AG09309 (cell line): ENCODE results near the gene STRN3.

ENCODE experiments used
- DNase-seq: peaks from one replicate; pipeline ENCODE4 v3.0.0-alpha.2; 2010; ENCODE audit warnings: low read depth
- H3K4me3 ChIP-seq: 2 replicates; pipeline ENCODE4 v1.5.1; 2011; ENCODE audit warnings: mild to moderate bottlenecking, low read depth, low read length, moderate library complexity; ENCODE audit not compliant: control insufficient read depth
- CTCF ChIP-seq: IDR thresholded peaks from 2 replicates; pipeline ENCODE4 v1.5.1; 2011; ENCODE audit warnings: mild to moderate bottlenecking, low read depth, low read length, inconsistent platforms; ENCODE audit not compliant: insufficient read depth, control insufficient read depth; ENCODE audit errors: missing control alignments

Gene STRN3

GRCh38 chr14:30873308-30874119 lies 152.7 kb downstream of the STRN3 start:
- no peak for DNase-seq
- H3K4me3 ChIP-seq = no peak overlapping the region
- TF ChIP-seq CTCF = no peak

GRCh38 chr14:30872602-30873001 lies 153.6 kb downstream of the STRN3 start:
- no peak for DNase-seq
- no peak overlapping the region for H3K4me3 ChIP-seq
- TF ChIP-seq CTCF = no peak

GRCh38 chr14:30869551-30870155 lies 156.5 kb downstream of the STRN3 start:
- H3K4me3 ChIP-seq = no peak overlapping the region
- no peak for TF ChIP-seq CTCF
- DNase-seq = no peak

GRCh38 chr14:30868736-30869135 lies 157.4 kb downstream of the STRN3 start:
- H3K4me3 ChIP-seq = no peak overlapping the region
- no peak for TF ChIP-seq CTCF
- no peak for DNase-seq

GRCh38 chr14:30864934-30865333 lies 161.2 kb downstream of the STRN3 start:
- no peak overlapping the region for H3K4me3 ChIP-seq
- no peak for DNase-seq
- TF ChIP-seq CTCF = no peak

GRCh38 chr14:30861200-30861599 lies 165.0 kb downstream of the STRN3 start:
- no peak for DNase-seq
- no peak for TF ChIP-seq CTCF
- no peak overlapping the region for H3K4me3 ChIP-seq
